Type B pancreatic cell (in vitro differentiated cells): ENCODE measurements around the gene OR4C5. TPM values are rescaled to one million over a fixed set of nuclear protein-coding genes. Genes with fewer than 3 reads are reported as not detected.
"Not testable (repeated sequence)": the region's sequence is repeated elsewhere in the genome, so short reads cannot be mapped to it uniquely, and the experiment has no call there.

Experiments
- DNase-seq: peaks from one replicate; pipeline ENCODE4 v3.0.0; 2021; ENCODE audit warnings: mixed read lengths; ENCODE audit not compliant: unreplicated experiment; ENCODE audit errors: extremely low spot score
- H3K27ac Mint-ChIP-seq: 2 replicates; pipeline ENCODE4 v1.8.0; 2021; ENCODE audit warnings: mild to moderate bottlenecking, mixed read lengths
- H3K27me3 Mint-ChIP-seq: 2 replicates; pipeline ENCODE4 v1.8.0; 2021; ENCODE audit warnings: mixed read lengths
- H3K36me3 Mint-ChIP-seq: 2 replicates; pipeline ENCODE4 v1.8.0; 2021; ENCODE audit warnings: mixed read lengths
- H3K4me1 Mint-ChIP-seq: one replicate; pipeline ENCODE4 v1.8.0; 2021; ENCODE audit warnings: mixed read lengths; ENCODE audit not compliant: unreplicated experiment
- H3K4me3 Mint-ChIP-seq: 2 replicates; pipeline ENCODE4 v1.8.0; 2021; ENCODE audit warnings: mild to moderate bottlenecking, mixed read lengths
- H3K9me3 Mint-ChIP-seq: 2 replicates; pipeline ENCODE4 v1.8.0; 2021; ENCODE audit warnings: mixed read lengths
- total RNA-seq: library from RNA; stranded (reverse); gene quantifications from 2 replicates; pipeline ENCODE4 v1.2.1, GENCODE V29; 2021; ENCODE audit warnings: low replicate concordance
- TF ChIP-seq, protein P1 (sequence below): fragments of 200-600 bp; sonication (generic); conservative IDR thresholded peaks from 2 replicates; pipeline ENCODE4 v1.5.0; 2021; ENCODE audit warnings: antibody characterized with exemption, mild to moderate bottlenecking

The OR4C5 gene
- total RNA-seq, 1 donor from 2014 or later = not detected

DNA sequence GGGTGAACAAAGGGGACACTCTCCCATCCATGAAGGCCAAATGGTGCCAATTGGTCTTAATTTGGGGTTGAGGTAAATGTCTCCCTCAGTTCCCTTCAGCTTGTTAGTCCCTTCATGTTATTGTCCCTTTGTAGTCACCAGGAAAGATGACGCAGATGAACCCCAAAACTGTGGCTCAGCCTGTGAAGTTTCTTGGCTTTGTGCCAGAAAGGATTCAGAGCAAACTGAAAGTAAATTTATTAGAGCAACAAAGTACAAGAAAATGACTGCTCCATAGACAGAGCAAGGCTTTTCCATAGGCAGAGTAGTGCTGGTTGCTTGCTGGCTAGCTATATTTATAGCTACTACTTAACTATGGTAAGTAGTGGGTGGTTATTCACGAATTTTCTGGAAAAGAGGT lies 24.8 kb downstream of the OR4C5 start:
- TF ChIP-seq, protein P1, sequence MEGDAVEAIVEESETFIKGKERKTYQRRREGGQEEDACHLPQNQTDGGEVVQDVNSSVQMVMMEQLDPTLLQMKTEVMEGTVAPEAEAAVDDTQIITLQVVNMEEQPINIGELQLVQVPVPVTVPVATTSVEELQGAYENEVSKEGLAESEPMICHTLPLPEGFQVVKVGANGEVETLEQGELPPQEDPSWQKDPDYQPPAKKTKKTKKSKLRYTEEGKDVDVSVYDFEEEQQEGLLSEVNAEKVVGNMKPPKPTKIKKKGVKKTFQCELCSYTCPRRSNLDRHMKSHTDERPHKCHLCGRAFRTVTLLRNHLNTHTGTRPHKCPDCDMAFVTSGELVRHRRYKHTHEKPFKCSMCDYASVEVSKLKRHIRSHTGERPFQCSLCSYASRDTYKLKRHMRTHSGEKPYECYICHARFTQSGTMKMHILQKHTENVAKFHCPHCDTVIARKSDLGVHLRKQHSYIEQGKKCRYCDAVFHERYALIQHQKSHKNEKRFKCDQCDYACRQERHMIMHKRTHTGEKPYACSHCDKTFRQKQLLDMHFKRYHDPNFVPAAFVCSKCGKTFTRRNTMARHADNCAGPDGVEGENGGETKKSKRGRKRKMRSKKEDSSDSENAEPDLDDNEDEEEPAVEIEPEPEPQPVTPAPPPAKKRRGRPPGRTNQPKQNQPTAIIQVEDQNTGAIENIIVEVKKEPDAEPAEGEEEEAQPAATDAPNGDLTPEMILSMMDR = no peak
- no peak overlapping the region for H3K27ac Mint-ChIP-seq
- no peaks in the 10 kb centered on the region for H3K27me3 Mint-ChIP-seq
- no peaks in the 10 kb centered on the region for H3K4me1 Mint-ChIP-seq
- DNase-seq = no peak
- no peak overlapping the region for H3K4me3 Mint-ChIP-seq
- H3K9me3 Mint-ChIP-seq = peaks cover 5% of the 10 kb centered on the region
- H3K36me3 Mint-ChIP-seq = peaks cover 4% of the 10 kb centered on the region

DNA sequence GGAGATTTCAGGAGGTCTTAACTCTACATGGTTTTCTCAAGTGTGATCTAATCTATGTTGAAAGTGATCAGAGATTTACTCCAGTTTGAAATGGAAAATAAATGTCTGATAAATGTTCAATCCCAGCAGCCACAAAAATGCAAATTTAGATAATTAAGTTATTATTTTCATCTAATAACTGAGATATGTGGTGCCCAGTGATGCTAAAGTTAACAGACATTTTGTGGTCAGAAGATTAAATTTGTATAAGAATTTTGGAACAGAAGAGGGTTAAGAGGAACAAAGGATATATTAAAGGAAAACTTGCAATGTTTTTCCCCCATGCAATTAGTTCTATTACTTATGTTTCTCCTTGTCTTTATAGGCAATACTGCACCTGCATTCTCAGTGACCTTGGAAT lies 41.6 kb downstream of the OR4C5 start, which contains the start of gene OR4C3:
Gene OR4C3, plus strand, starts transcription at position 301 of the 400 bp plus-strand sequence. CDS start 102 bp downstream, outside the sequence.
- not testable (repeated sequence) for H3K4me1 Mint-ChIP-seq, H3K9me3 Mint-ChIP-seq, H3K4me3 Mint-ChIP-seq, H3K27me3 Mint-ChIP-seq, H3K27ac Mint-ChIP-seq, DNase-seq, H3K36me3 Mint-ChIP-seq

GRCh38 chr11:48319813-48320212 lies 46.5 kb downstream of the OR4C5 start:
- H3K27ac Mint-ChIP-seq, H3K27me3 Mint-ChIP-seq, H3K4me1 Mint-ChIP-seq, H3K9me3 Mint-ChIP-seq, DNase-seq, H3K36me3 Mint-ChIP-seq, H3K4me3 Mint-ChIP-seq: not testable (repeated sequence)

Other genes with a start within 250 kb of the OR4C5 start
- not detected in 2 replicates for gene OR4B1, start 149.7 kb downstream of the OR4C5 start, total RNA-seq
- gene OR4X2, start 121.4 kb downstream of the OR4C5 start, total RNA-seq = not detected in 2 replicates
- gene OR4X1, start 102.6 kb downstream of the OR4C5 start, total RNA-seq = not detected in 2 replicates
- gene OR4S1, start 60.2 kb downstream of the OR4C5 start, total RNA-seq = not detected in 2 replicates
- not detected in 2 replicates for gene OR4C3, start 41.5 kb downstream of the OR4C5 start, total RNA-seq
- gene OR4A47, start 122.3 kb upstream of the OR4C5 start, total RNA-seq = not detected in 2 replicates